Loucy (cell line): ENCODE results near the gene TAB3.

Experiments used
- CTCF ChIP-seq: fragments of 200-600 bp; sonication (generic); conservative IDR thresholded peaks from 2 replicates; pipeline ENCODE4 v1.5.1; 2014; ENCODE audit warnings: mild to moderate bottlenecking, antibody characterized with exemption, low read length
- EZH2phosphoT487 ChIP-seq: fragments of 200-600 bp; IDR thresholded peaks from 2 replicates; pipeline ENCODE4 v1.6.1; 2018; ENCODE audit warnings: antibody characterized with exemption, mild to moderate bottlenecking, moderate library complexity, borderline replicate concordance

GRCh38 chrX:30870572-30870971 is 18.5 kb downstream of the TAB3 start:
- TF ChIP-seq CTCF (no peak), EZH2phosphoT487 (no peak)
